Effector CD4-positive, alpha-beta T cell (primary cell): ENCODE measurements around the gene B3GNT8.
"Not testable (repeated sequence)": the region's sequence is repeated elsewhere in the genome, so short reads cannot be mapped to it uniquely, and the experiment has no call there.

Experiments used
- DNase-seq: peaks from one replicate; pipeline ENCODE4 v3.0.0-alpha.2; 2020

The B3GNT8 gene

GRCh38 chr19:41414461-41414860 lies 12.7 kb downstream of the B3GNT8 start:
- no peak for DNase-seq

DNA sequence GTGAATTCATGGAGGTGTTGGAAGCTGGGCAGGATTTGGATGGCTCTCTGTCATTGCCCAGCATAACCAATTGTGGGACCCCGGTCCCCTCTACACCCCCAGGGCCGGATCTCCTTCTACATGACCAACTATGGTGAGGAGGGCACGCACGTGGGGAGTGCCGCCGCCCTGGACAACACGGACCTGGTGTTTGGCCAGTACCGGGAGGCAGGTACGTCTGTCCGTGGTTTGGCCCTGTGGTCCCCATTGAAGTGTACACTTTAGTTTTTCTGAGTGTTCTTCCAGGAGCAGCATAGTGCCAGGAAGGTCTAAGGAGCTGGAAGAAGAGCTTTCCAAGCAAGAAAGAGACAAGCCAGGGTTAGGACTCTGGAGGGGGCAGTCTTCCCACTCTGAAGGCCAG lies 13.2 kb downstream of the B3GNT8 start:
- no peak for DNase-seq

GRCh38 chr19:41412953-41413352 lies 14.2 kb downstream of the B3GNT8 start:
- no peak for DNase-seq

DNA sequence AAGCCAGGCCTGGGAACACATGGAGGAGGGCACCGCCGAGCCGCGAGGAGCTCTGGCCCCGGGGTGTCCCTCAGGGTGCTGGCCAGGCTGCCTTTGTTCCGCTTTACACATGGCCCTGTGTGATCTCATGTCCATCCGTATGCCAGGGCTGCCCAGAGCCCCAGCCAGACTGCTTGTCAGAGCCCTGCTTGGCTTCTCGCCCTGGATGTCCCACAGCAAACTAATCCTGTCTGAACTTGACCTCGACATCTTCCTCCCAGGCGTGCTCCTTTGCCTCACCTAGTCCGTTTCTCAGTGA lies 15.3 kb downstream of the B3GNT8 start:
- DNase-seq: no peak

GRCh38 chr19:41411100-41411967 lies 15.8 kb downstream of the B3GNT8 start:
- no peak for DNase-seq

GRCh38 chr19:41410336-41411054 lies 16.7 kb downstream of the B3GNT8 start:
- no peak for DNase-seq

- DNase-seq: no peak
Observed at GRCh38 chr19:41409288-41409687, 17.9 kb downstream of the B3GNT8 start.

GRCh38 chr19:41408846-41409245 lies 18.3 kb downstream of the B3GNT8 start:
- not testable (repeated sequence) for DNase-seq

GRCh38 chr19:41408256-41408655 lies 18.9 kb downstream of the B3GNT8 start:
- no peak for DNase-seq

DNA sequence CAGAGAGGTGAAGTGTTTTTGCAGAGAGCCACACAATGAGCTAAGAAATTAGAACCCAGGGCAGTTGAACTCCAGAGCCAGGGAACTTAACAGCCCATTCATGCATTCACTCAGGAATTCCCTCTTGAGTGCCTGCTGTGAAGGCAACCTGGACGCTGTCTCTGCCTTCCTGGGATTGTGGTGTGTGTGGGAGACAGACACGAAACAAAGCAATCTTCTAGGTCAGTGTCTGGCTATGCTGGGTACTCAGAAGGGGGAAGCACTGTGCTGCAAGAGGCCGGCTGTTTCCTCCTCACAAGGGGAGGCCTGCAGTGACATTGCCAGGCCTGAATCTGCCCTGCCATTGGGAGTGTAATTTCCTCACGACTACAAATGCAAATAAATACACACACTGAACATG lies 19.9 kb downstream of the B3GNT8 start:
- DNase-seq: no peak

DNA sequence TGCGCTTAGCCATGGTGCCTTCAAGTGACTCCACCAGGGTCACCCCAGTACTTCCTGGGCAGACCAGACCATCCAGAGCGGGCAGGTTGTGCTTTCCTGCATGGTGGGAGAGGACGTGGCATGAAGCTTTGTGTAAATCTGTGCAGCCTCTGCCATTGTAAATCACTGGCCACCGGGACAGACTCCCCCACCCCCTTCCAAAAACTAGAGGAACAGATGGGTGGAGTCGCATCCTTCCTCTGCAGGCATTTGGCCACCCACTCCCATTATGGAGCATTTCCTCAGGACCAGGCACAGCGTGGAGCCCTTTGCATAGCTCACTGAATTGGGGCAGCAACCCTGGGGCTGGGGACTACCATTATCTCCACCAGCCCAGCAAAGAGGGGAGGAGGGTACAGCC lies 21.4 kb downstream of the B3GNT8 start:
- no peak for DNase-seq

DNA sequence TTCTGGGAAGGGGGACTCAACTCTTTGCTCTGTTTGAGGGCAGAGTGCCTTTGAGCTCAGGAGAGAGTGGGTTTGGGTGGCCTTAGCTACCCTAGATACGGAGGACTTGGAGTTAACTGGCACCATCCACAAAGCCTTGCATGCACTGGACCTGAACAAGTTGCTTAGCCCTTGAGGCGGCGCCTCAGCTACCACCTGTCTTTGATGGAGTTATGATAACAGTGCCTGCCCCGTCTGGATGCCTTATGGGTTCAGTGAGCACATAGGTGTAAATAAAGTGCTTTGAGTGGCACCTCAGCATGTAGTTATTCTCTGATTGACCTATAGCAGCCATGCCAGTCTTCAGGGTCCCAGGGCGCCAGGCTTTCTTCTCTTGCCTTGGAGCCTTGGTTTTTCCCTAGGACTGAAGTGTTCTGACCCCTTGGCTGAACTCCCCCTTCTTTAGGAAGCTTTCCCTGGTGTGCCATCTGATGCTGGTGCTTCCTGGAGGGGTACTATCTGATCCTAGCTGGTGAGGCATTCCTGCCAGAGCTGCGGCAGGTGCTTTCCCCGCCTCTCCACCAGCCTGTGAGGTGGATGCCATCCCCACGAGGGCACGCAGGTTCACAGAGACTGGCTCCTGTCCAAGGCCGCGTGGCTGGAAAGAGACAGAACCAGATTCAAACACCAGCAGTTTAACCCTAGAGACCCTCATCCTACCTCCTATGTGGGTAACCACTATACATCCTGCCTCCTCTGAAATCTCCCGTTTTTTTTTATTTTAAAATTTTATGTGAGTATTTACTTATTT lies 23.8 kb downstream of the B3GNT8 start:
- no peak for DNase-seq

- DNase-seq: no peak
Observed at GRCh38 chr19:41402010-41402409, 25.2 kb downstream of the B3GNT8 start.

DNA sequence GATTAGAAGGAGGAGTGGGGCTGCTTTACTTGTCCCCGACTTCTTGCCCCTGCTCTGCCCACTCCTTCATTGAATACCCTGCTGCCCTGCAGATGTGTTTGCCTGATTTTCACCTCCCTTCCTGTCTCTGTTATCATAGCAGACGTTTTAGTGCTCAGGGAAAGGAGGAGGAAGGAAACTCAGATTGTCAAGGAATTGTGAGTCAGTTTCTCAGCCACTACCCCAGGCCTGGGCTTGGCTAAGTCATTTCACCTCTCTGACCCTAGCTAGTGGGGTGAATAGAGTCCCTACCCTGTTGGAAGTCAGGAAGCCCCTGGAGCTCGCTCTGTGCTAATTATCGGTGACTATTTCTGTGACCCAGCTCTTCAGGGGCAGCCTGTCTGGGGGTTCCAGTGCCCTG lies 25.7 kb downstream of the B3GNT8 start:
- DNase-seq: no peak

- DNase-seq: no peak
Observed at GRCh38 chr19:41399525-41399924, 27.6 kb downstream of the B3GNT8 start.

- no peak for DNase-seq
Observed at GRCh38 chr19:41399091-41399490, 28.1 kb downstream of the B3GNT8 start.

DNA sequence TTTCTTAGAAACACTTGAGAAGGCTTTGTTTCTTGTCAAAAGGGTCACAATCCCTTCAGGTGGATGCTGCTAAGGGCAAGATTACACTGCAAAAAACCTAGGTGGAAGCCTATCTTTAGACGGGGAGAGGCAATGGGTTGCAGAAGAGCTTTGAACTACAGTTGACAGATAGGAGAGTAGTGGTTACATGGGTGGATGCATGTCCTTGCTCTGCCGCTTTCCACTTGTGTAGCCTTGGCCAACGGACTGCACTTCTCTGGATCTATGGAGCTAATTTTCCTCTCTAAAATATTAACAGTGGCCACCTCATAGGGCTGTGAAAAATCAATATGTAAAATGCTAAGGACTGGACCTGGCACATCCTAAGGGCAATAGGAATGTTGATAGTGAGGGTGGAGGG lies 28.6 kb downstream of the B3GNT8 start:
- DNase-seq: no peak

GRCh38 chr19:41398050-41398418 lies 29.1 kb downstream of the B3GNT8 start:
- DNase-seq: no peak

DNA sequence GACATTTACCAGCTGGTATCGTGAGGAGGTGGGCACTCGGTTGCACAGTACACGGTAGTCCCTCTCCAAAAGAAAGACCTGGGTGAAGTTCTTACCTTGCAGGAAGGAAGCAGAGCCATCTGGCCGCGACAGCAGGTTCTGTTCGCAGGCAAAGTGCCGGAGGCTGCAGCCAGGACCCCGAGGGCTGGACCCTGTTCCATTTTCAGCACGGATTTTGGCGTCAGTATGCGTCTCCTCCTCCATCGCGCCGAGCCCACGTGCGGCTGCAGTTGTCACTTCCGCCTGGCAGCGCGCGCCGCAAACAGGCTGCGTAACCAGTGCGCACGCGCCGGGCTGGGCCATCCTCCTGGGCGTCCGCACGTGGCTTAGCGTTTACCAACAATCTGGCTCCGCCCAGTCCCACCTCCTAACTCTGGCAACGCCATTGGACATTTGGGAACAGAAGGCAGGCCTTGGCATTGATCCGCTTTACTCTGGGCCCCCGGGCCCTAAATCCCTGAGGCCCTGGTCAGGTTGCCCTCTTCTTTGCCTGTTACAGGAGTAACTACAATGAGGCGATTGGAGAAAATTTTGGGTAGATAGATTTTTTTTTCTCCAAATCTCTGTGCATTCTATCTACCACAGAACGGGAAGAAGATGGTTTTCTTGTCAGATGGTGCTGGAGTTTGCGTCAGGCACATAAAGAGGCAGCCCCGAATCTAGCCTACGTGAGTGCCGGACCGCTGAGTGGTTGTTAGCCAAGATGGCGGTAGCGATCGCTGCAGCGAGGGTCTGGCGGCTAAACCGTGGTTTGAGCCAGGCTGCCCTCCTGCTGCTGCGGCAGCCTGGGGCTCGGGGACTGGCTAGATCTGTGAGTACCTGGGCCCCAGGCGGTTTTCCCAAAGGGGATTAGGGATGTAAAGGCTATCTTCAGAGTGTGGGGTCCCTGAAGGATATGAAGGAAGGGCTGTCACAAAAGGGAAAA lies 29.8 kb downstream of the B3GNT8 start, which contains the start of the genes BCKDHA and EXOSC5:
Gene BCKDHA (plus strand): TSS at position 733 of the 964 bp plus-strand sequence. CDS start 10 bp downstream, at position 743.
Gene EXOSC5 (minus strand): TSS at position 274 of the 964 bp plus-strand sequence. CDS start 31 bp downstream, at position 243.
- peak; percentile 99 for DNase-seq

- DNase-seq: no peak
Observed at GRCh38 chr19:41395355-41395754, 31.8 kb downstream of the B3GNT8 start.

DNA sequence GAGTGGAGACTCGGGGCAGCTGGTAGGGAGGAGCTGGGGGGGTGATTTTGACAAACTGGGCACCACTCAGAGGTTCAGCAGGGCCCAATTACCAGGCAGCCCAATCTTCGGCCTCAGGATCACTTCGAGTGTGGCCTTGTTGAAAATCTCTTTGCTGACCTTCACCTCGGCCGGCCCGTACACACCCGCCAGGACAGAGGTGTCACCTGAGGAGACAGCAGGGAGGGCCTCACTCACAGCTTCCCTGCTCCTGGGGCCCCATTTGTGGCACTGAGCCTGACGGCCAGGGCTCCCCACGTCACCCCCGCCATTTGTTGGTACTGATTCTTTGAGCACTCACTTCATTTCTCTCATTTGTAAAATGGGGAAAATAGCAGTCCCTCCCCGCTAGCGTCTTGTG lies 34.4 kb downstream of the B3GNT8 start:
- DNase-seq: no peak

DNA sequence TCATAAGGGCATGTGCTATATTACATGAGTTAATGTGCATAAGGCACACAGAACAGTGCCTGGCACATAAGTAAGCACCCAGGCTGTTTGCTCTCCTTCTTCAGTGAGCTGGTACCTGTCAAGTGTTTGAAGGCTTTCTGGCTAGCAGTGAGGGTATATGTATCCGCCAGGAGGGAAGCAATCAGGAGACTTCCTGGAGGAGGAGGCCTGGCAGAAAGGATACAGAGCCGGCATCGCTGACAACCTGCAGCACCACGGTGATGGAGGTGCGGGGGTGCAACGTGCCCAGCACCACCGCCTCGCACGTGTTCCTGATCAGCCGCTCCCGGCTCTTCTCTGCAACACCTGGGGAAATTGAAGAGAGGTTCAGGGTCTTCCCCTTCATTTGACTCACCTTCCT lies 35.6 kb downstream of the B3GNT8 start:
- DNase-seq: no peak
